GM19397 (cell line): ENCODE data around the gene HSPH1.
"Not testable (repeated sequence)": the region's sequence is repeated elsewhere in the genome, so short reads cannot be mapped to it uniquely, and the experiment has no call there.

Experiments used
- ATAC-seq: cut with Tn5 transposase; IDR thresholded peaks from one replicate; pipeline ENCODE4 v1.9.1; 2021; ENCODE audit warnings: mild to moderate bottlenecking, moderate library complexity; ENCODE audit not compliant: unreplicated experiment

The HSPH1 gene

DNA sequence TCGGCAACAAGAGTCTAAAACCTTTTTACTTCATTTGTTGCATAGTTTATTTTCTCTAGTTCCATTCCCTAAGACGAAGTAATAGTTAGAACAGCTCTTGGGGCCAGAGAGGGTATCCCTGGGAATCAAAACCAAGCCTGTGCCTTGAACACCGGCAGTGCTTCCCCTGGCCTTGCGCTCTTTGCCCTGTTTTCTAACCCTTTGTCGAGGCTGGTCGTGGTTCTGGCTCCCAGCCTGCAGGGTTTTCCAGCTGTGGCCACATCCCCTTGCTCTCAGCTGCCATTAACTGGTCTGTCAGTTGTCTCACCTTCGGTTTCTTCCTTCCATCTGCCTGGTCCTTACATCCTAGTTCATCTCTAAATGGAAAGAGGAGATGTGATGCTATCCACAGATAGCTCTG lies 61.0 kb downstream of the HSPH1 start:
- ATAC-seq, result no peak

DNA sequence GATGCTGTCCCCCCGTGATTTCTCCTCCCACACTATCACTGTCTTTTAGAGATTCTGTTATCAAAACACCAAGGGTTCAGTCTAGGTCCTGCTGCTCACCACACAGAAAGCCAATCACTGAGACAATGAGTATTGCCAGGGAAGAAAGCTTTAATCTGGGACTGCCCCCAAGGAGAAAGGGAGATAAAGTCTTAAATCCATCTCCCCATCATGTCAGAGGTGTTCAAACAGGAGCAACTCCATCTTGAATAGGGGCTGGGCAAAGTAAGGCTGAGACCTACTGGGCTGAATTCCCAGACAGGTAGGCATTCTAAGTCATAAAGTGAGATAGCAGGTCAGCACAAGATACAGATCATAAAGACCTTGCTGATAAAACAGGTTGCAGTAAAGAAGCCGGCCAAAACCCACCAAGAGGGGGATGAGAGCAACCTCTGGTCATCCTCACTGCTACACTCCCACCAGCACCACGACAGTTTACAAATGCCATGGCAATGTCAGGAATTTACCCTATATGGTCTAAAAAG lies 63.7 kb downstream of the HSPH1 start:
- not testable (repeated sequence) for ATAC-seq

GRCh38 chr13:31096654-31097302 lies 64.9 kb downstream of the HSPH1 start:
- no peak for ATAC-seq

DNA sequence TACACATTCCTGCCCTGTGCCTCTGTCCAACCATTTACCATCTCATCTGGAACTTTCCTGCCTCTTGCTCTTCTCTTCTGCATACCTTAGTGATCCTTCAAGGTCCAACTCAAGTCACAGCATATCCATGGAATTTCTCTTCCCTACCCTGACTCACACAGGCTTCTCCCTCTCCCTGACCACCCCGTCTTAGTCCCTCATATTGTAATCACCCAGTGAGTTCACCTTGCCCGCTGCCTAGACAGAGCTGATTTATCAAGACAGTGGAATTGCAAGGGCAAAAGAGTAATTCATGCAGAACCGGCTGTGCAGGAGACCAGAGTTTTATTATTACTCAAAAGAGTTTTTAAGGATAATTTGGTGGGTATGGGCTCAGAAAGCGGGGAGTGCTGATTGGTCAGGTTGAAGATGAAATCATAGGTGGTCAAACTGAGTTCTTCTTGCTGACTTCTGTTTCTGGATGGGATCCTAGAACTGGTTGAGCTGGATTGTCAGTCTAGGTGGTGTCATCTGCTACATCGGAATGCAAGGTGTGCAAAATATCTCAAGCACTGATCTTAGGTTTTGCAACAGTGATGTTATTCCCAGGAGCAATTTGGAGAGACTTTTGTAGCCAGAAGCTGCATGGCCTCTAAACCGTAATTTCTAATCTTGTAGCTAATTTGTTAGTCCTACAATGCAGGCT lies 67.2 kb downstream of the HSPH1 start:
- no peak for ATAC-seq

DNA sequence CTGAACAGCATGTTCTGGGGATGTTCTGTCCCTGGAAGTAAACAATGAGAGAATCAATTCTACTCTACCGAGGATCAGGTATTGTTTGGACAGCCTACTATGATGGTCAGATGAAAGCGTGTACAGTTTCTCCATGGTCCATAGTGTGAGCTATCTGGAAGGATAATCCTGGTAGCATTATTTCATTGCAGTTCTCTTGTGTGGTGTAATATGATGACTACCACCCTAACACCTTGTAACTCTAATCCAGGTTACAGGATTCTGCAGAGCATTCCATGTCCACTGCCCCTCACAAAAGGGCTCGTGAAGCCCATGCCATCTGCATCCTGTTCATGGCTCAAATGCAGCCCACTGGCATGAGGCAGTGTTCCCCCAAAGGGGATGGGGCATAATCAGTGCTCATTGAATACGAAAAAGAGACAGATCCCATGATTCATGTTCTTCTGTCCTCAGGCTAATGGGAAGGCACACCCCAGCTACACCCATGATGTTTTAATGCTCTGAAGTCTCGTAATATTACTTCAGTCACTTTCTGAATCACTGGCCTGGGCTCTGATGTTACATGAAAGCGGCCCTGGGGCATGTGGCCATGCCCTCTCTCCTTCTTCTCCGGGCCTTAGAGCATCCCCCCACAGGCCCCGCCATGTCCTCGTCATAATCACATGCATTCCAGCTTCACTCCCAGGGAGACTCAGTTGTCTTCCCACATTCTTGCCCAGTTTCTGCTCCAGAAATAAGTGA lies 68.4 kb downstream of the HSPH1 start:
- no peak for ATAC-seq

GRCh38 chr13:31092646-31093045 lies 69.1 kb downstream of the HSPH1 start:
- no peak for ATAC-seq

- no peak for ATAC-seq
Measured at GRCh38 chr13:31090961-31091624, 70.6 kb downstream of the HSPH1 start.

GRCh38 chr13:31090096-31090495 lies 71.6 kb downstream of the HSPH1 start:
- ATAC-seq, result no peak

DNA sequence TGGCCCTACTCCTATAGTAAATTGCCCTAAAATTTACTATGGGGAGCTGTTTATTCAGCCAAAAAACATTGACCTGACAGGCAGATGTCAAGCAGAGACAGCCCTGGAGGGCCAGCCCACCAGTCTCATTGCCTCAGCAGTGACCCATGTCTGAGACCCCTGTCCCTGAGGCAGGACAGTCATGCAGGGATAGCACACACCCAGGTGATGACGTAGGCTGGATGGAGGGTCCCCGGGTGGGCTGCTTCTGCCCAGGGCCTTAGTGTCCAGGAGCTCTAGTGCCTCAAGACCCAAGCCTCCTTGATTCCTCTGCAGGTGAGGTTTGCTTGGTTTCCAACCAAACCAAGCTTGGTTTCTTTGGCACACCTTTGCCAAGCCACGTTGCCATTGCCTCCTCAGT lies 72.1 kb downstream of the HSPH1 start:
- ATAC-seq, result no peak

- ATAC-seq, result no peak
Measured at GRCh38 chr13:31088826-31089420, 72.8 kb downstream of the HSPH1 start.
